ENCODE results near the gene NHLRC3. TPM values are rescaled to one million over a fixed set of nuclear protein-coding genes. Genes with fewer than 3 reads are reported as not detected.

The NHLRC3 gene
- total and polyA plus RNA-seq, 9 of the 15 experiments (the other 6 are each of a cell fraction or from before 2014, with no cell fraction given): 5.5 to 15.3 (median 9.0) TPM

- TF ChIP-seq, protein P1, sequence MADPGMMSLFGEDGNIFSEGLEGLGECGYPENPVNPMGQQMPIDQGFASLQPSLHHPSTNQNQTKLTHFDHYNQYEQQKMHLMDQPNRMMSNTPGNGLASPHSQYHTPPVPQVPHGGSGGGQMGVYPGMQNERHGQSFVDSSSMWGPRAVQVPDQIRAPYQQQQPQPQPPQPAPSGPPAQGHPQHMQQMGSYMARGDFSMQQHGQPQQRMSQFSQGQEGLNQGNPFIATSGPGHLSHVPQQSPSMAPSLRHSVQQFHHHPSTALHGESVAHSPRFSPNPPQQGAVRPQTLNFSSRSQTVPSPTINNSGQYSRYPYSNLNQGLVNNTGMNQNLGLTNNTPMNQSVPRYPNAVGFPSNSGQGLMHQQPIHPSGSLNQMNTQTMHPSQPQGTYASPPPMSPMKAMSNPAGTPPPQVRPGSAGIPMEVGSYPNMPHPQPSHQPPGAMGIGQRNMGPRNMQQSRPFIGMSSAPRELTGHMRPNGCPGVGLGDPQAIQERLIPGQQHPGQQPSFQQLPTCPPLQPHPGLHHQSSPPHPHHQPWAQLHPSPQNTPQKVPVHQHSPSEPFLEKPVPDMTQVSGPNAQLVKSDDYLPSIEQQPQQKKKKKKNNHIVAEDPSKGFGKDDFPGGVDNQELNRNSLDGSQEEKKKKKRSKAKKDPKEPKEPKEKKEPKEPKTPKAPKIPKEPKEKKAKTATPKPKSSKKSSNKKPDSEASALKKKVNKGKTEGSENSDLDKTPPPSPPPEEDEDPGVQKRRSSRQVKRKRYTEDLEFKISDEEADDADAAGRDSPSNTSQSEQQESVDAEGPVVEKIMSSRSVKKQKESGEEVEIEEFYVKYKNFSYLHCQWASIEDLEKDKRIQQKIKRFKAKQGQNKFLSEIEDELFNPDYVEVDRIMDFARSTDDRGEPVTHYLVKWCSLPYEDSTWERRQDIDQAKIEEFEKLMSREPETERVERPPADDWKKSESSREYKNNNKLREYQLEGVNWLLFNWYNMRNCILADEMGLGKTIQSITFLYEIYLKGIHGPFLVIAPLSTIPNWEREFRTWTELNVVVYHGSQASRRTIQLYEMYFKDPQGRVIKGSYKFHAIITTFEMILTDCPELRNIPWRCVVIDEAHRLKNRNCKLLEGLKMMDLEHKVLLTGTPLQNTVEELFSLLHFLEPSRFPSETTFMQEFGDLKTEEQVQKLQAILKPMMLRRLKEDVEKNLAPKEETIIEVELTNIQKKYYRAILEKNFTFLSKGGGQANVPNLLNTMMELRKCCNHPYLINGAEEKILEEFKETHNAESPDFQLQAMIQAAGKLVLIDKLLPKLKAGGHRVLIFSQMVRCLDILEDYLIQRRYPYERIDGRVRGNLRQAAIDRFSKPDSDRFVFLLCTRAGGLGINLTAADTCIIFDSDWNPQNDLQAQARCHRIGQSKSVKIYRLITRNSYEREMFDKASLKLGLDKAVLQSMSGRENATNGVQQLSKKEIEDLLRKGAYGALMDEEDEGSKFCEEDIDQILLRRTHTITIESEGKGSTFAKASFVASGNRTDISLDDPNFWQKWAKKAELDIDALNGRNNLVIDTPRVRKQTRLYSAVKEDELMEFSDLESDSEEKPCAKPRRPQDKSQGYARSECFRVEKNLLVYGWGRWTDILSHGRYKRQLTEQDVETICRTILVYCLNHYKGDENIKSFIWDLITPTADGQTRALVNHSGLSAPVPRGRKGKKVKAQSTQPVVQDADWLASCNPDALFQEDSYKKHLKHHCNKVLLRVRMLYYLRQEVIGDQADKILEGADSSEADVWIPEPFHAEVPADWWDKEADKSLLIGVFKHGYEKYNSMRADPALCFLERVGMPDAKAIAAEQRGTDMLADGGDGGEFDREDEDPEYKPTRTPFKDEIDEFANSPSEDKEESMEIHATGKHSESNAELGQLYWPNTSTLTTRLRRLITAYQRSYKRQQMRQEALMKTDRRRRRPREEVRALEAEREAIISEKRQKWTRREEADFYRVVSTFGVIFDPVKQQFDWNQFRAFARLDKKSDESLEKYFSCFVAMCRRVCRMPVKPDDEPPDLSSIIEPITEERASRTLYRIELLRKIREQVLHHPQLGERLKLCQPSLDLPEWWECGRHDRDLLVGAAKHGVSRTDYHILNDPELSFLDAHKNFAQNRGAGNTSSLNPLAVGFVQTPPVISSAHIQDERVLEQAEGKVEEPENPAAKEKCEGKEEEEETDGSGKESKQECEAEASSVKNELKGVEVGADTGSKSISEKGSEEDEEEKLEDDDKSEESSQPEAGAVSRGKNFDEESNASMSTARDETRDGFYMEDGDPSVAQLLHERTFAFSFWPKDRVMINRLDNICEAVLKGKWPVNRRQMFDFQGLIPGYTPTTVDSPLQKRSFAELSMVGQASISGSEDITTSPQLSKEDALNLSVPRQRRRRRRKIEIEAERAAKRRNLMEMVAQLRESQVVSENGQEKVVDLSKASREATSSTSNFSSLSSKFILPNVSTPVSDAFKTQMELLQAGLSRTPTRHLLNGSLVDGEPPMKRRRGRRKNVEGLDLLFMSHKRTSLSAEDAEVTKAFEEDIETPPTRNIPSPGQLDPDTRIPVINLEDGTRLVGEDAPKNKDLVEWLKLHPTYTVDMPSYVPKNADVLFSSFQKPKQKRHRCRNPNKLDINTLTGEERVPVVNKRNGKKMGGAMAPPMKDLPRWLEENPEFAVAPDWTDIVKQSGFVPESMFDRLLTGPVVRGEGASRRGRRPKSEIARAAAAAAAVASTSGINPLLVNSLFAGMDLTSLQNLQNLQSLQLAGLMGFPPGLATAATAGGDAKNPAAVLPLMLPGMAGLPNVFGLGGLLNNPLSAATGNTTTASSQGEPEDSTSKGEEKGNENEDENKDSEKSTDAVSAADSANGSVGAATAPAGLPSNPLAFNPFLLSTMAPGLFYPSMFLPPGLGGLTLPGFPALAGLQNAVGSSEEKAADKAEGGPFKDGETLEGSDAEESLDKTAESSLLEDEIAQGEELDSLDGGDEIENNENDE (IDR thresholded peaks at IDR 0.05; ENCODE audit: low read depth, low read length): no peak
Measured at GRCh38 chr13:39035799-39036198, 2.5 kb upstream of the NHLRC3 start (continued).
